A673 (cell line): ENCODE data around the gene CDH12. TPM values are rescaled to one million over a fixed set of nuclear protein-coding genes. Genes with fewer than 3 reads are reported as not detected.
"Not testable (repeated sequence)": the region's sequence is repeated elsewhere in the genome, so short reads cannot be mapped to it uniquely, and the experiment has no call there.

Source experiments
- BruUV-seq: library from RNA; stranded (reverse); fragments of 400-500 nt; replicated peaks from 2 replicates; lab custom pipeline; 2021; lab: Mats Ljungman, UMichigan
- CTCF ChIA-PET: fragments of 300-600 bp; sonication (Branson Sonifier 250); formaldehyde crosslinking; loops from one replicate; lab custom pipeline; 2022; ENCODE audit warnings: antibody characterized with exemption; lab: Charles Lee
- POLR2A ChIA-PET: fragments of 300-600 bp; sonication (Branson Sonifier 250); formaldehyde crosslinking; loops from one replicate; lab custom pipeline; 2022; ENCODE audit warnings: antibody characterized with exemption; ENCODE audit not compliant: low non-redundant PET; lab: Charles Lee
- DNase-seq: peaks from one replicate; pipeline ENCODE4 v3.0.0-alpha.2; 2015; ENCODE audit warnings: low spot score
- H3K27ac ChIP-seq: fragments of 200-600 bp; sonication (generic); 2 replicates; pipeline ENCODE4 v1.5.1; 2016; ENCODE audit warnings: mixed run types, low read depth, mild to moderate bottlenecking, mixed read lengths, antibody characterized with exemption, low read length; ENCODE audit not compliant: poor library complexity, severe bottlenecking
- H3K27me3 ChIP-seq: fragments of 200-600 bp; sonication (generic); replicated peaks from 2 replicates; pipeline ENCODE4 v1.6.1; 2017; ENCODE audit warnings: mixed run types, low read depth, mild to moderate bottlenecking, mixed read lengths, antibody characterized with exemption, low read length; ENCODE audit not compliant: insufficient read depth, poor library complexity
- H3K36me3 ChIP-seq: fragments of 200-600 bp; sonication (generic); 2 replicates; pipeline ENCODE4 v1.6.1; 2016; ENCODE audit warnings: mixed run types, mild to moderate bottlenecking, mixed read lengths, antibody characterized with exemption, low read length; ENCODE audit not compliant: insufficient read depth, poor library complexity, severe bottlenecking
- H3K4me1 ChIP-seq: fragments of 200-600 bp; sonication (generic); 2 replicates; pipeline ENCODE4 v1.6.1; 2017; ENCODE audit warnings: mixed run types, mild to moderate bottlenecking, mixed read lengths, antibody characterized with exemption, low read length; ENCODE audit not compliant: insufficient read depth, poor library complexity, severe bottlenecking
- H3K4me3 ChIP-seq: fragments of 200-600 bp; sonication (generic); 2 replicates; pipeline ENCODE4 v1.5.1; 2016; ENCODE audit warnings: low read depth, mixed run types, mild to moderate bottlenecking, mixed read lengths, low read length; ENCODE audit not compliant: poor library complexity, severe bottlenecking
- H3K9me3 ChIP-seq: fragments of 200-600 bp; sonication (generic); 2 replicates; pipeline ENCODE4 v1.6.1; 2016; ENCODE audit warnings: mixed run types, low read depth, mild to moderate bottlenecking, mixed read lengths, antibody characterized with exemption, low read length; ENCODE audit not compliant: poor library complexity, severe bottlenecking
- EZH2 ChIP-seq: fragments of 200-600 bp; sonication (generic); IDR thresholded peaks from 2 replicates; pipeline ENCODE4 v1.6.1; 2017; ENCODE audit warnings: borderline replicate concordance, low read depth, mild to moderate bottlenecking, mixed read lengths, antibody characterized with exemption, low read length; ENCODE audit not compliant: poor library complexity, severe bottlenecking
- intact Hi-C: fragments of 100-400 bp; cut with micrococcal nuclease; formaldehyde crosslinking; loops from one replicate; pipeline ENCODE4 v1.10.0; 2022; ENCODE audit not compliant: unreplicated experiment
- total RNA-seq: library from RNA; stranded (reverse); gene quantifications from 2 replicates; pipeline ENCODE4 v1.2.3, GENCODE V29; 2021
- TF ChIP-seq, protein P1 (sequence below): fragments of 300-800, 200-600 bp; sonication (generic); conservative IDR thresholded peaks from 2 replicates; pipeline ENCODE4 v1.5.1; 2017; ENCODE audit warnings: low read depth, mild to moderate bottlenecking, antibody characterized with exemption, low read length, moderate library complexity, mixed read lengths

The CDH12 gene
- total RNA-seq, 1 experiment from 2014 or later, result 39.5 TPM

GRCh38 chr5:22776285-22776684, 76.9 kb downstream of the CDH12 start:
- H3K27me3 ChIP-seq, result no peaks in the 10 kb centered on the region
- ChIA-PET CTCF (no interaction called here), POLR2A (no interaction called here)
- no peaks in the 10 kb centered on the region for H3K36me3 ChIP-seq
- intact Hi-C loops, result no loop called here
- no peaks in the 10 kb centered on the region for H3K9me3 ChIP-seq
- H3K27ac ChIP-seq, result no peak overlapping the region
- TF ChIP-seq EZH2, result no peak
- no TSS peak for BruUV-seq
- no peak overlapping the region for H3K4me3 ChIP-seq
- no peak for DNase-seq
- no peaks in the 10 kb centered on the region for H3K4me1 ChIP-seq

DNA sequence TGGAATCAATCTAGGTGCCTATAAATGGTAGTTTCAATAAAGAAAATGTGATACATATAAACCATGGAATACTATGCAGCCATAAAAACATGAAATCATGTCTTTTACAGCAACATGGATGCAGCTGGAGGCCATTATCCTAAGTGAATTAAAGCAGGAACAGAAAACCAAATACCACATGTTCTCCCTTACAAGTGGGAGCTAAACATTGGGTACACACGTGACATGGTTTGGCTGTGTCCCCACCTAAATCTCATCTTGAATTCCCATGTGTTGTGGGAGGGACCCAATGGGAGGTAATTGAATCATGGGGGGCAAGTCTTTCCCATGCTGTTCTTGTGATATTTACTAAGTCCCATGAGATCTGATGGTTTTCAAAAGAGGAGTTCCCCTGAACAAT, 78.9 kb downstream of the CDH12 start:
- H3K4me1 ChIP-seq, BruUV-seq, H3K27ac ChIP-seq, H3K36me3 ChIP-seq, CTCF ChIA-PET, H3K9me3 ChIP-seq, intact Hi-C loops, H3K4me3 ChIP-seq, H3K27me3 ChIP-seq, DNase-seq, POLR2A ChIA-PET: not testable (repeated sequence)

GRCh38 chr5:22764736-22765135, 88.4 kb downstream of the CDH12 start:
- H3K4me3 ChIP-seq, result no peak overlapping the region
- DNase-seq, result no peak
- H3K27ac ChIP-seq, result no peak overlapping the region
- H3K9me3 ChIP-seq, result no peaks in the 10 kb centered on the region
- TF ChIP-seq EZH2, result no peak
- TF ChIP-seq, protein P1, sequence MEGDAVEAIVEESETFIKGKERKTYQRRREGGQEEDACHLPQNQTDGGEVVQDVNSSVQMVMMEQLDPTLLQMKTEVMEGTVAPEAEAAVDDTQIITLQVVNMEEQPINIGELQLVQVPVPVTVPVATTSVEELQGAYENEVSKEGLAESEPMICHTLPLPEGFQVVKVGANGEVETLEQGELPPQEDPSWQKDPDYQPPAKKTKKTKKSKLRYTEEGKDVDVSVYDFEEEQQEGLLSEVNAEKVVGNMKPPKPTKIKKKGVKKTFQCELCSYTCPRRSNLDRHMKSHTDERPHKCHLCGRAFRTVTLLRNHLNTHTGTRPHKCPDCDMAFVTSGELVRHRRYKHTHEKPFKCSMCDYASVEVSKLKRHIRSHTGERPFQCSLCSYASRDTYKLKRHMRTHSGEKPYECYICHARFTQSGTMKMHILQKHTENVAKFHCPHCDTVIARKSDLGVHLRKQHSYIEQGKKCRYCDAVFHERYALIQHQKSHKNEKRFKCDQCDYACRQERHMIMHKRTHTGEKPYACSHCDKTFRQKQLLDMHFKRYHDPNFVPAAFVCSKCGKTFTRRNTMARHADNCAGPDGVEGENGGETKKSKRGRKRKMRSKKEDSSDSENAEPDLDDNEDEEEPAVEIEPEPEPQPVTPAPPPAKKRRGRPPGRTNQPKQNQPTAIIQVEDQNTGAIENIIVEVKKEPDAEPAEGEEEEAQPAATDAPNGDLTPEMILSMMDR, result no peak
- intact Hi-C loops, result no loop called here
- no TSS peak for BruUV-seq
- H3K36me3 ChIP-seq, result no peaks in the 10 kb centered on the region
- POLR2A ChIA-PET, result no interaction called here
- H3K4me1 ChIP-seq, result no peaks in the 10 kb centered on the region
- CTCF ChIA-PET, result no interaction called here
- no peaks in the 10 kb centered on the region for H3K27me3 ChIP-seq

- POLR2A ChIA-PET, result no interaction called here
- Histone ChIP-seq H3K4me1 (no peaks in the 10 kb centered on the region), H3K27me3 (peaks cover 3% of the 10 kb centered on the region), H3K4me3 (no peak overlapping the region), H3K36me3 (no peaks in the 10 kb centered on the region), H3K27ac (no peak overlapping the region), H3K9me3 (no peaks in the 10 kb centered on the region)
- intact Hi-C loops, result no loop called here
- no peak for TF ChIP-seq EZH2
- TF ChIP-seq, protein P1, result no peak
- no TSS peak for BruUV-seq
- DNase-seq, result no peak
- CTCF ChIA-PET, result no interaction called here
These were observed 95.4 kb downstream of the CDH12 start for GRCh38 chr5:22757776-22758175.
